DMS 273 (cell line): Measurements from ENCODE around the gene SYK.
"Not testable (repeated sequence)": the region's sequence is repeated elsewhere in the genome, so short reads cannot be mapped to it uniquely, and the experiment has no call there.

Experiments used
- DNase-seq: peaks from one replicate; lab custom pipeline; 2025; ENCODE audit not compliant: unreplicated experiment; lab: John Stamatoyannopoulos, UW

SYK gene

GRCh38 chr9:90795084-90795483 is 6.5 kb upstream of the SYK start:
- no peak for DNase-seq

DNA sequence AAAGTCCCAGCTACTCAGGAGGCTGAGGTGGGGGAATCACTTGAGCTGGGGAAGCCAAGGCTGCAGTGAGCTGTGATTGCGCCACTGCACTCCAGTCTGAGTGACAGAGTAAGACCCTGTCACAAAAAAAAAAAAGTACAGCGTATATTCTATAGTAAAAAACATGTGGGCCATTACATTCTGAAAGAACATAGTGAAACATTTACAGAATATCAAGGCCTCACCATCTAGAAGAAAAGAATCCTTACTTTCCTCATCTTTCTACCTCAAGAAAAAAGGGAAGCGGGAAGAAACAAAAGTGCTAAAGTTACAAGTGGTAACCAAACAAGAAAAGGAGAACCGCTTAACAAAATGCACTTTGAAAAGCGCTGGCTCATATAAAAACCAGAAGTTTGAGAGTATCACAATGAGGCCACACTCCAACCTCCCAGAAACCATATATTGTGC is 5.7 kb upstream of the SYK start:
- DNase-seq, result no peak

GRCh38 chr9:90799271-90799852 is 2.3 kb upstream of the SYK start:
- DNase-seq, result no peak

- DNase-seq, result peak; percentile 43
These were observed 329 bp downstream of the SYK start for GRCh38 chr9:90801973-90802322.

DNA sequence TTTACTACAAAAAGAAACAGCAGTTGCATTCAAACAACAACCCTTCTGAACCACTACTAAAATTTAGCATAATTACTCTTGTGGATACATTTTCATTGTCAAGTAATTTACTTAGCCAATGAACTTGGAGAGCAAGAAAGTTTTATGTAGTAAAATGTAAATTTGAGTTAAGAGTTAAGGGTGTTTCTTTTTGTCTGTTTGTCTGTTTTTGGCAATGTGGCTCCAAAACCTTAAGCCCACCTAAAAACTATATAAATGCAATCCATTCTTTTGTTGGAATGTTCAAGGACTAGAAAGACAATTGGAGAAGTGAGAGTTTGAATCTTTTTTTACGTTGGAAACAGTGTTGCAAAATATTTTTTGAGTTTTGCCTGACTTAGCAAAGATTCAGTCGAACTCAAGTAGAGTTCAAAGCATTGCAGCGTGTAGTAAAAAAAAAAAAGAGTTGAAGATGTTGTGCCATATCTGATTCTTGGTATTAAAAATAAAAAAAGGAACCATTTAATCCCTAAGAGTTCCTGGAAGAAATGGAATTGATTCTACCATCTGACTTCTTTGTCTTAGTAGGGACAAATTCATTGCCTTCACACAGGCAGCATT is 867 bp downstream of the SYK start:
- peak; percentile 33 for DNase-seq

DNA sequence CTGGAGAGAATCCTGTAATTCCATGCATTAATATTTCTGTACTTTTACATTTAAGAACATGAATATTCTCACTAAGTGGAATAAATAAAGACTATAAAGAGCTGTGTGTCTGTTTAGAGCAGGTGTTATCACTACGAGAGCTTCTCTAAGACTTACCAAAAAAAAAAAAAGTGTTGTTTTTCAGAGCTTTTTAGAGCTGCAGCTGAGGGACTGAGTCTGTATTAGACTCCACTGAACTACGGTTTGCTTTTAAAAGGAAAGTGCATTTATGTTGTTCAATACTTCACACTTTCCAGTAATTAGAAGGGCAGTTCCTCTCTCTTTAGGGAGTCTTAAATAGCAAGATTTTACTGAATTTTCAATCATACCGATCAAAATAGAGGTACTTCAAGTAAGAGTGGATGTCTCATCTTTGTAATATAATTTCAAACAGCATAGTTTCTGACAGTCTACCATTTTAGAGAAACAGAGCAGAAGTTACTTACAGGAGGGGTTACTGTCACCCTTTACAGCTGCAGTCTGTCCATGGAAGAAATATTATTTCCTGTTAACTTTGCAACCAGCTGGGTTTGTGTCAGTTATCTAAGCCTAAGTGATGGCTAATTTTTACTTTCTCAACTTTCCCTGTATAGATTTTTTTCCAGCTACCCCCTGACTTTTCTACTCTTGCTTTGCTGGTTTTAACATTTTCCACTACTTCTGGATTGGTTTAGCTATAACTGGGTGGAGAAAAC is 2.4 kb downstream of the SYK start:
- DNase-seq, result peak; percentile 51

GRCh38 chr9:90805006-90805996 is 3.7 kb downstream of the SYK start:
- DNase-seq, result peak; percentile 91

DNA sequence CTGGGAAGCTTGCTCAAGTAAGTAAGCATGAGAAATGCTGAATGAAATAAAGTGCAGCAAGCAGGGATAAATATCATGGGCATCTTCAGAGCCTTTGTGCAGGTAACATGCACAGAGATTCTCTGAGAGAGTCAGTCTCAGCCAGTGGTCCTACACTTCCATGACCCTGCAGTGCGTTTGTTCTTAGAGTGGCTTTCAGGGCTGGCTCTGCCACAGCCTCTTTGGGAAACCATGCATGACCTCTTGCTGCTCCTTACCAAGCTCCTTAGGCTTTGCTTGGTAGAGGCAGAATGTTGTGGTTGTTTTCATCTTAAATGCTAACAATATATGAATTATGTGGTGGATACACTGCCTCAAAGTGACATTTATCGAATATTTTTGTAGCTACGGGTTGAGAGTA is 5.4 kb downstream of the SYK start:
- no peak for DNase-seq

DNA sequence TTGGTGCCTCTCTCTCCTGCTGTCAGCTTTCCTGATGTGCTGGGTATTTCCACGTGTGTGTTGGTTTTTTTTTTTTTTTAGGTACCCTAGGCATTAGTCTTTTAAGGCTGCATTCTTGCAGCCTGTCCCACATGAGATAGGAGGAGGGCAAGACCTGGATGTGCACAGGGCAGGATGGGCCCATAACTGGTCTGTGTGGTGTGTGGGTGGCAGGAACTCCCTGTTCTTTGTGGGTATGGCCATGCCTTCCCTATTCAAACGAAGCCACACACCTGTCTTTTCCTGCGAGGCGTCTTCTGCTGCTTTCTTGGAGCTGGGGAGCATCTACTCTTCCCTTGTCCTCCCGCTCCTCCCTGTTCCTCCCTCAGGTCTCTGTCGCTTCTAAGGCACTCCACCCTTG is 6.8 kb downstream of the SYK start:
- no peak for DNase-seq

DNA sequence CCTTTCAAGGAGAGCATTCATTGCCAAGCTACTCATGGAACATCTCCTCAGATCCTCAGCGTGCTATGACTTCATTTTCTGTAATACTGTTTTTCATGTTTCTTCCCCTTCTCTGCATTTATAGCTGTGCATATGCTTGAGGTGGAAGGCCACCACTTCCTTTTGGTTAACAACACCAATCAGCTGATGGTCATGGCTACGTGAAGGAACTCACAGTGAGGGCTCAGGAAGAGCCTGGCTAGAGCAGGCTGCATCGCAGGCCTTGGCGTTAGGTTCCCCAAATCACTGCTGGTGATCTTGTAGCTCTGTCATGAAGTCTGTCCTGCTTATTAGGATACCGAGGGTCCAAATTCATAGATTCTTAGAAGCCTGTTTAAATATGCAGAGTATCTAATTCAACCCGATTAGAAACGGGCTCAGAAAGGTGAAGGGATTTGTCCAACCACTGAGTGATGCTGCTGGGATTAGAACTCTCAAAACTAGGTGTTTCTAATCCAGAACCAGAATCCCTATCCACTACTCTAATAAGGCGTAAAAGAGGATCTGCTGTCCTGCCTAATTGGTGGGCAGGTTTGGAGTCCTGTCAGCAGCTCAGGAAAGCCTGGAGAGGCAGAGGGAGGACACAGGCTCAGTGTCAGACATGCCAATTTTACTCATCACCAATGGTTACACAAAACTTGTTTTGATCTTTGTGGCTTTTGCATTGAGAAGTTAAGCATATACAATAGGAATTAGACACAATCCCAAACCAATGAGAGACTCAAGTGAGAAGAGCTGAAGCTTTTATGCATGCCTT is 7.5 kb downstream of the SYK start:
- DNase-seq, result no peak

- DNase-seq, result no peak
These were observed 9.1 kb downstream of the SYK start for GRCh38 chr9:90810691-90811090.

- no peak for DNase-seq
These were observed 11.4 kb downstream of the SYK start for GRCh38 chr9:90813046-90813445.

- no peak for DNase-seq
These were observed 11.9 kb downstream of the SYK start for GRCh38 chr9:90813523-90813922.

DNA sequence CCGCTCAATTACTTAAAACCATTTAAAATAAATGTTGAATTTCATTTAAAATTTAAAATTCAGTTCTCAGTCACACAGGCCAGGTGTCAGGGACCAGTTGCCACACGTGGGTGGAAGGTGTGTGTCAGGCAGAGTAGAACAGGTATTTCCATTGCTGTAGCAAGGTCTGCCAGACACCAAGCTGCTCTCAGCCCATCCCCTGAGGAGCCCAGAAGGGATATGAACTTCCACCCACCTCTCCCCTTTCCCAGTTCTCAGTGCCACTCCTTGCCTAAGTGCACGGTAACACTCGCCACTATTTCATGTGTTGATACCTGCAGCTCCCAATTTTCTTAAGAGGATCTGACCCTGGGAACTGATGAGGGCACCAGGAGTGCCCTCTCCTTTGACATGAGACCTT is 12.7 kb downstream of the SYK start:
- no peak for DNase-seq

GRCh38 chr9:90815183-90815943 is 13.7 kb downstream of the SYK start:
- DNase-seq, result no peak

- no peak for DNase-seq
These were observed 14.3 kb downstream of the SYK start for GRCh38 chr9:90815944-90816357.

- DNase-seq, result no peak
These were observed 15.1 kb downstream of the SYK start for GRCh38 chr9:90816690-90817089.

GRCh38 chr9:90818279-90818678 is 16.7 kb downstream of the SYK start:
- DNase-seq, result no peak

- not testable (repeated sequence) for DNase-seq
These were observed 18.8 kb downstream of the SYK start for GRCh38 chr9:90820406-90820805.

- DNase-seq, result not testable (repeated sequence)
These were observed 19.6 kb downstream of the SYK start for GRCh38 chr9:90821236-90821635.
